ENCODE results near the gene TBX19.

GRCh38 chr1:168291222-168291837 is 10.7 kb downstream of the TBX19 start:
- no peak for TF ChIP-seq CTCF (IDR thresholded peaks at IDR 0.05)
- TF ChIP-seq POLR2A (IDR thresholded peaks at IDR 0.05): no peak

Measured in adrenal gland (tissue), 5 donors.